T-cell (primary cell): ENCODE measurements around the gene SCGN. TPM values are rescaled to one million over a fixed set of nuclear protein-coding genes. Genes with fewer than 3 reads are reported as not detected.

ENCODE experiments used
- ATAC-seq, 4 experiments: fragments of 200-7000 bp in 3 of 4; fragments of 150-1000 bp in 1 of 4; cut with Tn5 transposase; replicated peaks in 1 of 4; 1 replicate in 3 of 4; 2 replicates in 1 of 4; pipeline ENCODE4 v1.10.0; 2021; ENCODE audit warnings: moderate library complexity in 3 of 4, mild to moderate bottlenecking in 2 of 4, moderate number of reproducible peaks in 1 of 4
- CTCF ChIA-PET, 2 donors: fragments of 300-600 bp; sonication (Branson Sonifier 250); formaldehyde crosslinking; loops; one replicate each; lab custom pipeline; 2022; ENCODE audit warnings: antibody characterized with exemption in 2 of 2; lab: Charles Lee
- POLR2A ChIA-PET, 2 donors: fragments of 300-600 bp; sonication (Branson Sonifier 250); formaldehyde crosslinking; loops; one replicate each; lab custom pipeline; 2022; ENCODE audit warnings: antibody characterized with exemption in 2 of 2; lab: Charles Lee
- DNase-seq, 35 experiments: peaks; one replicate each; pipeline versions ENCODE4 v3.0.0 to v3.0.0-alpha.2; 2013 to 2023
- H3K27ac ChIP-seq: one replicate; pipeline ENCODE4 v1.5.1; 2013; ENCODE audit warnings: low read length
- H3K27me3 ChIP-seq, 2 experiments: replicated peaks in 1 of 2; 1 replicate in 1 of 2; 2 replicates in 1 of 2; pipeline versions ENCODE4 v1.6.1 to v1.7.0; 2013; ENCODE audit warnings: low read length in 1 of 2, mixed read lengths in 1 of 2; ENCODE audit not compliant: control insufficient read depth in 2 of 2, insufficient read depth in 2 of 2; ENCODE audit errors: extremely low read depth in 1 of 2
- H3K36me3 ChIP-seq, 2 donors: 1 replicate in 1 of 2; 2 replicates in 1 of 2; pipeline versions ENCODE4 v1.6.1 to v1.7.0; 2013; ENCODE audit warnings: low read length in 1 of 2; ENCODE audit not compliant: control insufficient read depth in 2 of 2, insufficient read depth in 1 of 2; ENCODE audit errors: extremely low read depth in 1 of 2
- H3K4me1 ChIP-seq, 2 experiments: 1 replicate in 1 of 2; 2 replicates in 1 of 2; pipeline versions ENCODE4 v1.6.1 to v1.7.0; 2013; ENCODE audit warnings: low read length in 2 of 2, mixed read lengths in 1 of 2; ENCODE audit not compliant: insufficient read depth in 2 of 2, control insufficient read depth in 1 of 2; ENCODE audit errors: extremely low read depth in 1 of 2
- H3K4me3 ChIP-seq, 2 donors: 1 replicate in 1 of 2; 2 replicates in 1 of 2; pipeline versions ENCODE4 v1.5.1 to v1.7.0; 2013; ENCODE audit warnings: mild to moderate bottlenecking in 2 of 2, low read length in 1 of 2, moderate library complexity in 1 of 2; ENCODE audit not compliant: control insufficient read depth in 1 of 2; ENCODE audit errors: extremely low read depth in 1 of 2
- H3K9me3 ChIP-seq: 2 replicates; pipeline ENCODE4 v1.7.0; 2013
- H3K27ac Mint-ChIP-seq, 2 donors: one replicate each; pipeline ENCODE4 v1.8.0; 2020 to 2021; ENCODE audit warnings: mild to moderate bottlenecking in 2 of 2, mixed read lengths in 2 of 2
- H3K27me3 Mint-ChIP-seq, 2 donors: one replicate each; pipeline ENCODE4 v1.8.0; 2021 to 2022; ENCODE audit warnings: mixed read lengths in 2 of 2
- H3K36me3 Mint-ChIP-seq: one replicate; pipeline ENCODE4 v1.8.0; 2021; ENCODE audit warnings: mixed read lengths
- H3K4me1 Mint-ChIP-seq, 3 donors: one replicate each; pipeline ENCODE4 v1.8.0; 2020 to 2022; ENCODE audit warnings: mixed read lengths in 3 of 3, mild to moderate bottlenecking in 1 of 3
- H3K4me3 Mint-ChIP-seq, 3 donors: one replicate each; pipeline ENCODE4 v1.8.0; 2020 to 2022; ENCODE audit warnings: mild to moderate bottlenecking in 3 of 3, mixed read lengths in 3 of 3, moderate library complexity in 3 of 3
- H3K9me3 Mint-ChIP-seq, 3 donors: one replicate each; pipeline ENCODE4 v1.8.0; 2020 to 2022; ENCODE audit warnings: mixed read lengths in 3 of 3
- WGBS: methylation state at CpG from one replicate; pipeline ENCODE4 v1.1.5; 2013; ENCODE audit warnings: missing lambda C conversion rate; ENCODE audit not compliant: insufficient coverage; 5-methylcytosine and 5-hydroxymethylcytosine counted together
- total RNA-seq, 35 experiments: library from RNA in 6 of 35; stranded (reverse) in 6 of 35; fragments of 120-200 nt in 1 of 35; gene quantifications; one replicate each; pipeline versions ENCODE4 v1.2.1 to v1.2.4 and lab custom pipeline; 2013 to 2026

Gene SCGN
- total RNA-seq, 5 donors from 2014 or later (not counting 1 experiment from before 2014, with no cell fraction given) = not detected

GRCh38 chr6:25701807-25702206, 49.8 kb downstream of the SCGN start:
- Histone ChIP-seq H3K27ac (no peak overlapping the region), H3K27me3 (peaks cover 0 to 2% of the 10 kb centered on the region in 2 experiments), H3K36me3 (no peaks in the 10 kb centered on the region), H3K9me3 (no peaks in the 10 kb centered on the region), H3K4me1 (no peaks in the 10 kb centered on the region), H3K4me3 (no peak overlapping the region)
- Mint-ChIP-seq H3K36me3 (no peaks in the 10 kb centered on the region), H3K9me3 (no peaks in the 10 kb centered on the region), H3K4me1 (no peaks in the 10 kb centered on the region), H3K27ac (no peak overlapping the region), H3K4me3 (no peak overlapping the region), H3K27me3 (peaks cover 12 to 22% of the 10 kb centered on the region in 2 donors)
- CTCF ChIA-PET = interaction anchor here in 1 of 2 donors (1.7 kb wide), 1 partner anchor 16 kb away, joined by 5 read pairs; no protein-coding TSS in a partner anchor
- POLR2A ChIA-PET = no interaction called here
- ATAC-seq (no peak), DNase-seq (no peak)
- no CpG with 5 or more reads among the region's 3 CpGs for WGBS

GRCh38 chr6:25703005-25703404, 51.0 kb downstream of the SCGN start:
- DNase-seq = no peak
- 100% methylated on average over 1 of the region's 3 CpGs for WGBS

GRCh38 chr6:25704001-25704400, 52.0 kb downstream of the SCGN start:
- H3K4me1 Mint-ChIP-seq = no peaks in the 10 kb centered on the region
- no peaks in the 10 kb centered on the region for H3K36me3 Mint-ChIP-seq
- H3K27me3 Mint-ChIP-seq = peaks cover 8 to 27% of the 10 kb centered on the region in 2 donors
- no peak for ATAC-seq
- Histone ChIP-seq H3K27ac (no peak overlapping the region), H3K36me3 (no peaks in the 10 kb centered on the region), H3K4me1 (no peaks in the 10 kb centered on the region), H3K27me3 (peaks cover 0 to 2% of the 10 kb centered on the region in 2 experiments), H3K4me3 (no peak overlapping the region), H3K9me3 (no peaks in the 10 kb centered on the region)
- ChIA-PET POLR2A (interaction anchor here in 1 of 2 donors (0.6 kb wide), 1 partner anchor 577 kb away, joined by 5 read pairs; no protein-coding TSS in a partner anchor), CTCF (interaction anchor here in 1 of 2 donors (1.2 to 1.7 kb wide), 3 partner anchors 11 to 16 kb away, joined by 3 to 4 read pairs (median 4); no protein-coding TSS in a partner anchor)
- DNase-seq = no peak
- no CpG with 5 or more reads among the region's 3 CpGs for WGBS
- H3K27ac Mint-ChIP-seq = no peak overlapping the region
- H3K4me3 Mint-ChIP-seq = no peak overlapping the region
- no peaks in the 10 kb centered on the region for H3K9me3 Mint-ChIP-seq

More at GRCh38 chr6:25703005-25703404, 51.0 kb downstream of the SCGN start:
- H3K4me1 ChIP-seq = no peaks in the 10 kb centered on the region
- no peaks in the 10 kb centered on the region for H3K9me3 Mint-ChIP-seq
- H3K9me3 ChIP-seq = no peaks in the 10 kb centered on the region
- H3K27me3 Mint-ChIP-seq = peaks cover 8 to 27% of the 10 kb centered on the region in 2 donors
- ChIA-PET POLR2A (no interaction called here), CTCF (interaction anchor here in 1 of 2 donors (0.7 to 1.7 kb wide), 3 partner anchors 13 to 97 kb away, joined by 3 to 5 read pairs (median 4); no protein-coding TSS in a partner anchor)
- H3K27ac Mint-ChIP-seq = no peak overlapping the region
- no peaks in the 10 kb centered on the region for H3K4me1 Mint-ChIP-seq
- no peak overlapping the region for H3K27ac ChIP-seq
- peaks cover 0 to 2% of the 10 kb centered on the region in 2 experiments for H3K27me3 ChIP-seq
- no peak overlapping the region for H3K4me3 ChIP-seq
- no peak overlapping the region for H3K4me3 Mint-ChIP-seq
- ATAC-seq = no peak
- no peaks in the 10 kb centered on the region for H3K36me3 Mint-ChIP-seq
- H3K36me3 ChIP-seq = no peaks in the 10 kb centered on the region

- ChIA-PET POLR2A (no interaction called here), CTCF (interaction anchor here in 1 of 2 donors (0.6 kb wide), 1 partner anchor 44 kb away, joined by 4 read pairs; no protein-coding TSS in a partner anchor)
Observed at GRCh38 chr6:25706314-25707014, 54.4 kb downstream of the SCGN start.

GRCh38 chr6:25709761-25710160, 57.7 kb downstream of the SCGN start:
- Histone ChIP-seq H3K9me3 (no peaks in the 10 kb centered on the region), H3K27me3 (peaks cover 0 to 4% of the 10 kb centered on the region in 2 experiments), H3K4me3 (no peak overlapping the region), H3K36me3 (no peaks in the 10 kb centered on the region), H3K27ac (no peak overlapping the region), H3K4me1 (no peaks in the 10 kb centered on the region)
- Mint-ChIP-seq H3K36me3 (no peaks in the 10 kb centered on the region), H3K9me3 (no peaks in the 10 kb centered on the region), H3K4me3 (no peak overlapping the region), H3K27ac (no peak overlapping the region), H3K4me1 (no peaks in the 10 kb centered on the region), H3K27me3 (peaks cover 5 to 14% of the 10 kb centered on the region in 2 donors)
- WGBS = 90% methylated on average over 6 of the region's 10 CpGs
- POLR2A ChIA-PET = no interaction called here
- CTCF ChIA-PET = interaction anchor here in 1 of 2 donors (1.5 kb wide), 1 partner anchor 10 kb away, joined by 3 read pairs; no protein-coding TSS in a partner anchor
- ATAC-seq (no peak), DNase-seq (no peak)

More at GRCh38 chr6:25706314-25707014, 54.4 kb downstream of the SCGN start:
- Mint-ChIP-seq H3K9me3 (no peaks in the 10 kb centered on the region), H3K4me3 (no peak overlapping the region), H3K27ac (no peak overlapping the region), H3K36me3 (no peaks in the 10 kb centered on the region), H3K4me1 (no peaks in the 10 kb centered on the region), H3K27me3 (peaks cover 8 to 27% of the 10 kb centered on the region in 2 donors)
- WGBS = 61% methylated on average over 3 of the region's 6 CpGs
- Histone ChIP-seq H3K27ac (no peak overlapping the region), H3K4me3 (no peak overlapping the region), H3K36me3 (no peaks in the 10 kb centered on the region), H3K9me3 (no peaks in the 10 kb centered on the region), H3K27me3 (peaks cover 0 to 4% of the 10 kb centered on the region in 2 experiments), H3K4me1 (no peaks in the 10 kb centered on the region)
- DNase-seq (no peak), ATAC-seq (no peak)

- Mint-ChIP-seq H3K27me3 (peaks cover 5 to 14% of the 10 kb centered on the region in 2 donors), H3K27ac (no peak overlapping the region), H3K4me3 (peak overlapping the region in 1 of 3 donors; percentile 7), H3K36me3 (no peaks in the 10 kb centered on the region), H3K4me1 (no peaks in the 10 kb centered on the region), H3K9me3 (no peaks in the 10 kb centered on the region)
- 84% methylated on average over 10 of the region's 14 CpGs for WGBS
- CTCF ChIA-PET = interaction anchor here in 1 of 2 donors (1.5 kb wide), 1 partner anchor 10 kb away, joined by 3 read pairs; no protein-coding TSS in a partner anchor
- Histone ChIP-seq H3K9me3 (no peaks in the 10 kb centered on the region), H3K36me3 (no peaks in the 10 kb centered on the region), H3K27ac (no peak overlapping the region), H3K27me3 (peaks cover 0 to 4% of the 10 kb centered on the region in 2 experiments), H3K4me3 (no peak overlapping the region), H3K4me1 (no peaks in the 10 kb centered on the region)
- DNase-seq (no peak), ATAC-seq (no peak)
- POLR2A ChIA-PET = no interaction called here
Observed at GRCh38 chr6:25710287-25710686, 58.3 kb downstream of the SCGN start.
